SK-MEL-5 (cell line): ENCODE data around the gene C20orf96. TPM values are rescaled to one million over a fixed set of nuclear protein-coding genes. Genes with fewer than 3 reads are reported as not detected.
A peak's percentile ranks its signal among the peaks of the same experiment; 100 is the strongest.
"Not testable (repeated sequence)": the region's sequence is repeated elsewhere in the genome, so short reads cannot be mapped to it uniquely, and the experiment has no call there.

Experiments used
- DNase-seq: peaks from one replicate; pipeline ENCODE4 v3.0.0-alpha.2; 2016; ENCODE audit warnings: low read depth, low spot score
- in situ Hi-C: cut with HindIII; loops from 2 replicates; pipeline ENCODE4 v1.10.0; 2016; ENCODE audit warnings: low sequenced_read_pairs, high pct_unique_total_duplicates, low pct_unique_long_range_greater_than_20kb
- polyA plus RNA-seq, 2 experiments: library from polyadenylated mRNA; depleted of rRNA; stranded (reverse); fragments of >200 nt; gene quantifications; 2 replicates each; pipeline ENCODE4 v1.2.3, GENCODE V29; 2015
- total RNA-seq: library from RNA; depleted of rRNA; stranded (reverse); fragments of >200 nt; shearing (Covaris generic); gene quantifications from 2 replicates; pipeline ENCODE4 v1.2.3, GENCODE V29; 2014; rRNA removed

The C20orf96 gene
- total RNA-seq, result 1.6 and 1.7 TPM in 2 replicates
- polyA plus RNA-seq (2015; cell fraction: cytosol; rRNA removed), result 3.0 and 6.1 TPM in 2 replicates
- 23.7 and 34.1 TPM in 2 replicates for polyA plus RNA-seq (2015; cell fraction: nucleus; rRNA removed)

GRCh38 chr20:290084-290831, at the start of gene C20orf96:
C20orf96 (minus strand) TSS chr20:290750; CDS start chr20:290610, 140 bp downstream.
- in situ Hi-C loops, result no loop called here
- peak; percentile 95 for DNase-seq

- in situ Hi-C loops, result not testable (repeated sequence)
Observed at GRCh38 chr20:336040-336439, 45.5 kb upstream of the C20orf96 start.

GRCh38 chr20:334578-334977, 44.0 kb upstream of the C20orf96 start:
- DNase-seq, result no peak
- in situ Hi-C loops, result no loop called here

More at GRCh38 chr20:336040-336439, 45.5 kb upstream of the C20orf96 start:
- DNase-seq, result not testable (repeated sequence)

GRCh38 chr20:330233-331149, 39.9 kb upstream of the C20orf96 start:
- in situ Hi-C loops, result no loop called here
- peak; percentile 86 for DNase-seq

GRCh38 chr20:329851-330232, 39.3 kb upstream of the C20orf96 start:
- no peak for DNase-seq
- in situ Hi-C loops, result loop anchor here (10.0 kb wide), 1 partner anchor 65 kb away; no protein-coding TSS in a partner anchor

- no peak for DNase-seq
- in situ Hi-C loops, result loop anchor here (10.0 kb wide), 1 partner anchor 64 kb away; no protein-coding TSS in a partner anchor
Observed at GRCh38 chr20:328975-329695, 38.6 kb upstream of the C20orf96 start.

- in situ Hi-C loops, result loop anchor here (10.0 kb wide), 1 partner anchor 64 kb away; no protein-coding TSS in a partner anchor
- DNase-seq, result no peak
Observed at GRCh38 chr20:328027-328974, 37.8 kb upstream of the C20orf96 start.

GRCh38 chr20:327186-328026, 36.9 kb upstream of the C20orf96 start:
- in situ Hi-C loops, result loop anchor here (10.0 kb wide), 1 partner anchor 63 kb away; no protein-coding TSS in a partner anchor
- peak; percentile 89 for DNase-seq

- peak; percentile 26 for DNase-seq
- in situ Hi-C loops, result loop anchor here (10.0 kb wide), 1 partner anchor 62 kb away; no protein-coding TSS in a partner anchor
Observed at GRCh38 chr20:326645-327185, 36.2 kb upstream of the C20orf96 start.

- peak; percentile 53 for DNase-seq
- in situ Hi-C loops, result loop anchor here (10.0 kb wide), 1 partner anchor 61 kb away; no protein-coding TSS in a partner anchor
Observed at GRCh38 chr20:325889-326644, 35.5 kb upstream of the C20orf96 start.

- peak; percentile 92 for DNase-seq
- in situ Hi-C loops, result loop anchor here (10.0 kb wide), 1 partner anchor 60 kb away; no protein-coding TSS in a partner anchor
Observed at GRCh38 chr20:325045-325888, 34.7 kb upstream of the C20orf96 start, which contains the start of gene SOX12. SOX12 (plus strand) TSS chr20:325552; CDS start chr20:325925, 373 bp downstream.

- peak; percentile 90 for DNase-seq
- in situ Hi-C loops, result loop anchor here (10.0 kb wide), 1 partner anchor 60 kb away; no protein-coding TSS in a partner anchor
Observed at GRCh38 chr20:324177-325044, 33.9 kb upstream of the C20orf96 start.
